Measurements from ENCODE around the gene ACADSB. TPM values are rescaled to one million over a fixed set of nuclear protein-coding genes. Genes with fewer than 3 reads are reported as not detected.
A peak's percentile ranks its signal among the peaks of the same experiment; 100 is the strongest.

Gene ACADSB
- polyA plus RNA-seq, 3 donors, result 3.9 to 14.7 (median 7.5) TPM

- Histone ChIP-seq H3K4me3 (replicated peaks in 1 of 3; ENCODE audit: low read depth in 2 of 3, low read length in 3 of 3) (no peak overlapping the region), H3K36me3 (replicated peaks in 1 of 2; ENCODE audit: control insufficient read depth in 1 of 2, insufficient read depth in 2 of 2, low read length in 2 of 2) (peaks cover 29 to 43% of the 10 kb centered on the region in 2 donors), H3K4me1 (ENCODE audit: control insufficient read depth in 1 of 2, insufficient read depth in 2 of 2, low read length in 2 of 2) (no peaks in the 10 kb centered on the region), H3K9me3 (replicated peaks in 1 of 2; ENCODE audit: control insufficient read depth in 1 of 2, insufficient read depth in 1 of 2, low read length in 2 of 2) (no peaks in the 10 kb centered on the region), H3K4me2 (replicated peaks; ENCODE audit: extremely low read depth, low read length, poor library complexity, severe bottlenecking) (no peak overlapping the region), H3K27me3 (ENCODE audit: control insufficient read depth in 2 of 2, insufficient read depth in 2 of 2, low read length in 2 of 2) (no peaks in the 10 kb centered on the region), H3K9ac (ENCODE audit: insufficient read depth, low read length, poor library complexity, severe bottlenecking) (no peak overlapping the region), H4K20me1 (ENCODE audit: insufficient read depth, low read length) (peaks cover 91% of the 10 kb centered on the region), H2AFZ (ENCODE audit: insufficient read depth, low read depth, low read length, poor library complexity, severe bottlenecking) (no peak overlapping the region), H3K27ac (ENCODE audit: low read depth in 1 of 2, low read length in 2 of 2) (no peak overlapping the region), H3K79me2 (ENCODE audit: insufficient read depth, low read length) (peaks cover 79% of the 10 kb centered on the region)
- intact Hi-C loops (cut with micrococcal nuclease), result loop anchor here in 1 of 2 donors (10.0 kb wide), 1 partner anchor 1075 kb away; the partner anchor contains the start of gene ATE1
- DNase-seq, result no peak
- no peak for TF ChIP-seq CTCF (IDR thresholded peaks at IDR 0.05)
- H3K27ac Mint-ChIP-seq, result peak overlapping the region in 1 of 7 donors; percentile 17
- peaks cover 35 to 49% of the 10 kb centered on the region in 2 donors for H3K36me3 Mint-ChIP-seq
- H3K9me3 Mint-ChIP-seq, result no peaks in the 10 kb centered on the region
- peaks cover 0 to 5% (median 1%) of the 10 kb centered on the region in 3 donors for H3K27me3 Mint-ChIP-seq (ENCODE audit: low read depth in 3 of 3)
- no peak overlapping the region for H3K4me3 Mint-ChIP-seq
- WGBS (ENCODE audit: insufficient coverage), result no CpG with 5 or more reads among the region's 3 CpGs
- peaks cover 2% of the 10 kb centered on the region for H3K4me1 Mint-ChIP-seq
Observed at GRCh38 chr10:123000155-123000554, 8.7 kb upstream of the ACADSB start.

DNA sequence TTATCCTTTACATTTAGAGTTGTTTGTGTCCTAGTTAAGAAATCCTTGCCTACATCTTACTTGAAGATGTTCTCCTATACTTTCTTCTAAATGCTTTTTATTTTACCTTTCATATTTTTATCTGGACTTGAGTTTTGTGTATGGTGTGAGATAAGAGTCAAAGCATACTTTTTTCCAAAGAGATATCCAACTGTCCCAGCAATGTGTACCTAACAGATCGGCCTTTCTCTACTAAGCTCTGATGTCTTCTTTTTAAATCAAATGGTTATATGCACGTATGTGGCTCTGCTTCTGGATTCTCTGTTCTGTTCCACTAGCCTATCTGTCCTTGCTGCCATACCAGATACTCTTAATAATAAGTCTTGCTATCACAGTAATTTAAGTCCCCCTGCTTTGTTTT lies 7.4 kb upstream of the ACADSB start:
- no peak overlapping the region for H3K27ac ChIP-seq (ENCODE audit: low read depth in 1 of 2, low read length in 2 of 2)
- no peak overlapping the region for H3K27ac Mint-ChIP-seq
- H3K4me1 ChIP-seq (ENCODE audit: control insufficient read depth in 1 of 2, insufficient read depth in 2 of 2, low read length in 2 of 2), result no peaks in the 10 kb centered on the region
- intact Hi-C loops (cut with micrococcal nuclease), result loop anchor here in 1 of 2 donors (10.0 kb wide), 1 partner anchor 1077 kb away; the partner anchor contains the start of gene ATE1
- no peak overlapping the region for H3K4me3 Mint-ChIP-seq
- peaks cover 91% of the 10 kb centered on the region for H3K79me2 ChIP-seq (ENCODE audit: insufficient read depth, low read length)
- peaks cover 18 to 31% of the 10 kb centered on the region in 2 donors for H3K36me3 ChIP-seq (replicated peaks in 1 of 2; ENCODE audit: control insufficient read depth in 1 of 2, insufficient read depth in 2 of 2, low read length in 2 of 2)
- H2AFZ ChIP-seq (ENCODE audit: insufficient read depth, low read depth, low read length, poor library complexity, severe bottlenecking), result no peak overlapping the region
- no peaks in the 10 kb centered on the region for H3K9me3 ChIP-seq (replicated peaks in 1 of 2; ENCODE audit: control insufficient read depth in 1 of 2, insufficient read depth in 1 of 2, low read length in 2 of 2)
- no peak for TF ChIP-seq CTCF (IDR thresholded peaks at IDR 0.05)
- no peak for DNase-seq
- H3K4me2 ChIP-seq (replicated peaks; ENCODE audit: extremely low read depth, low read length, poor library complexity, severe bottlenecking), result no peak overlapping the region
- H3K9me3 Mint-ChIP-seq, result no peaks in the 10 kb centered on the region
- peaks cover 31 to 37% of the 10 kb centered on the region in 2 donors for H3K36me3 Mint-ChIP-seq
- H3K27me3 Mint-ChIP-seq (ENCODE audit: low read depth in 3 of 3), result peaks cover 0 to 5% (median 1%) of the 10 kb centered on the region in 3 donors
- H3K27me3 ChIP-seq (ENCODE audit: control insufficient read depth in 2 of 2, insufficient read depth in 2 of 2, low read length in 2 of 2), result no peaks in the 10 kb centered on the region
- 100% methylated on average over 2 of the region's 2 CpGs for WGBS (ENCODE audit: insufficient coverage)
- peaks cover 97% of the 10 kb centered on the region for H4K20me1 ChIP-seq (ENCODE audit: insufficient read depth, low read length)
- H3K9ac ChIP-seq (ENCODE audit: insufficient read depth, low read length, poor library complexity, severe bottlenecking), result no peak overlapping the region
- no peak overlapping the region for H3K4me3 ChIP-seq (replicated peaks in 1 of 3; ENCODE audit: low read depth in 2 of 3, low read length in 3 of 3)
- H3K4me1 Mint-ChIP-seq, result peaks cover 8% of the 10 kb centered on the region

All from CD14-positive monocyte (primary cell).